Cardiac fibroblast (primary cell): Measurements from ENCODE around the gene B3GNT4.

ENCODE experiments used
- DNase-seq, 2 donors: peaks; one replicate each; pipeline versions ENCODE4 v3.0.0 to v3.0.0-alpha.2; 2010; ENCODE audit warnings: low read depth in 2 of 2
- H3K4me3 ChIP-seq, 2 donors: replicated peaks in 1 of 2; 1 replicate in 1 of 2; 2 replicates in 1 of 2; pipeline ENCODE4 v1.5.1; 2011; ENCODE audit warnings: low read depth in 2 of 2, low read length in 2 of 2, mild to moderate bottlenecking in 2 of 2, moderate library complexity in 1 of 2
- CTCF ChIP-seq: IDR thresholded peaks from one replicate; pipeline ENCODE4 v1.5.1; 2011; ENCODE audit warnings: low read depth, mild to moderate bottlenecking, low read length, inconsistent platforms

The B3GNT4 gene

GRCh38 chr12:122208073-122208820 is 4.7 kb downstream of the B3GNT4 start:
- TF ChIP-seq CTCF = no peak
- DNase-seq = no peak
- H3K4me3 ChIP-seq = no peak overlapping the region

GRCh38 chr12:122215771-122216170 is 12.3 kb downstream of the B3GNT4 start:
- TF ChIP-seq CTCF = no peak
- H3K4me3 ChIP-seq = no peak overlapping the region
- DNase-seq = peak in 1 of 2 donors; percentile 58

GRCh38 chr12:122216445-122216844 is 12.9 kb downstream of the B3GNT4 start:
- no peak for TF ChIP-seq CTCF
- no peak for DNase-seq
- no peak overlapping the region for H3K4me3 ChIP-seq

GRCh38 chr12:122225683-122226365 is 22.3 kb downstream of the B3GNT4 start, which contains the start of gene DIABLO:
TSS of gene DIABLO (minus strand) at chr12:122226052. CDS start at chr12:122226014, 38 bp downstream.
- peak; percentile 99 to 100 for DNase-seq
- no peak for TF ChIP-seq CTCF
- peak within 1 kb of the TSS; percentile 94 to 96 for H3K4me3 ChIP-seq

GRCh38 chr12:122226366-122227125 is 23.0 kb downstream of the B3GNT4 start:
- TF ChIP-seq CTCF = no peak
- no peak for DNase-seq
- H3K4me3 ChIP-seq = peak overlapping the region; percentile 31 to 45

- H3K4me3 ChIP-seq = no peak overlapping the region
- DNase-seq = no peak
- TF ChIP-seq CTCF = no peak
Observed at GRCh38 chr12:122227341-122227740, 23.8 kb downstream of the B3GNT4 start.
